ENCODE data around the gene SPTY2D1. TPM values are rescaled to one million over a fixed set of nuclear protein-coding genes. Genes with fewer than 3 reads are reported as not detected.

The SPTY2D1 gene
- total RNA-seq, 6 experiments from 2014 or later = 25.9 to 29.8 (median 28.1) TPM

DNA sequence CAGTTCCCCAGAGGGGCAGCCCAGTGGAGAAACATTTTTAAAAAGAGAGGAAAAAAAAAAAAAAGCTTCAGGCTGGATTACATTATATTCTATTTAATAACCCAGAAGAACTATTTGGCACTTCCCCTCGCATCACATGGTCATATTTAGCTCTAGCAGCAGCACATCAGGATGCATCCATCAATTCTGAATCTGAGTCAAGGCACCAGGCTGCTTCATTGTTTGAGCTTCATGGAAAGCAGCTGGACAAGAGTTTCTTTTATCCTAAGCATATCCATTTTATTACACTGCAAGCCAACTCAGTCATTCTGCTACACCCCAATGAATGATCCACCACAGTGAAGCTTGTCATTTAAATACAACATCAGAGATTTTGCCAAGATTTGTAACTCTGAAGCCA is 10.0 kb downstream of the SPTY2D1 start:
- Mint-ChIP-seq H3K9me3 (no peaks in the 10 kb centered on the region), H3K36me3 (ENCODE audit: low read depth) (peaks cover 4% of the 10 kb centered on the region; the same call in 1 of the 2 replicates), H3K4me1 (ENCODE audit: low read depth) (peaks cover 1% of the 10 kb centered on the region), H3K4me3 (no peak overlapping the region), H3K27ac (no peak overlapping the region), H3K27me3 (ENCODE audit: insufficient read depth) (no peaks in the 10 kb centered on the region)
- no peak for DNase-seq
- no peak for TF ChIP-seq CTCF (IDR thresholded peaks at IDR 0.05)

GRCh38 chr11:18623707-18624106 is 10.4 kb downstream of the SPTY2D1 start:
- DNase-seq = no peak
- Mint-ChIP-seq H3K4me3 (no peak overlapping the region), H3K27ac (no peak overlapping the region), H3K36me3 (ENCODE audit: low read depth) (peaks cover 4% of the 10 kb centered on the region; the same call in 1 of the 2 replicates), H3K4me1 (ENCODE audit: low read depth) (peaks cover 6% of the 10 kb centered on the region), H3K9me3 (no peaks in the 10 kb centered on the region), H3K27me3 (ENCODE audit: insufficient read depth) (no peaks in the 10 kb centered on the region)
- no peak for TF ChIP-seq CTCF (IDR thresholded peaks at IDR 0.05)

DNA sequence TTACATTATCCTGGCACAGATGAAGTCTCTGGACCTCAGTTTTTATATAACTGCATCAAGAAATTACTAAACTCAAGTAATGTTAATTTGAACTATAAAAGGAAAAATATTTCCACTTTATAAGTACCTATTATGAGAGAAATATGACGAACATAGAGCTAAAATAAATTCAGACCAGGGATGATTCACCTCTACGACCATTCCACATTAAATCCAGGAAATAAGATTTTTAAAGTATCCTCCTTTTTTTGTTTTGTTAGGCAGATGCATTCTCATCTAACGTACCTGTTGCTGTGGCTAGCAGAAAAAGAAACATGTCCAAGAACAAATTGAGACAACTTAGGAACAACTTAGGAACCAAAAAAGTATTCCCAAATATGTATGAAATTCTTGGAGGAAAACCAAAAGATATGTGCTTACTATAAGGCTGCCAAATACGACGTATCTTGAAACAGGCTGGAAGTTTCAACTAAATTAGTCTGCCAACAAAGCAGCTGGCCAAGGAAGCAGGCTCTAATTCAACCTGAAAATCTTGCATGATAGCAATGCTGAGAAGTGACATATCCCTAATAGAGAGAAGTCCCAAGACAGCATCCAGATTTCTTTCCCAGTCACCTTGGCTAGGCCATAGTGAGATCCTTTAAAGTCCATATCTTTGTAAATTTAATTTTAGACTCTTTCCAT is 15.7 kb downstream of the SPTY2D1 start:
- DNase-seq = no peak
- peak overlapping the region; percentile 75 for H3K27ac Mint-ChIP-seq
- H3K27me3 Mint-ChIP-seq (ENCODE audit: insufficient read depth) = no peaks in the 10 kb centered on the region
- peak overlapping the region; percentile 13; the same call in 1 of the 2 replicates for H3K4me3 Mint-ChIP-seq
- TF ChIP-seq CTCF (IDR thresholded peaks at IDR 0.05) = no peak
- peaks cover 22% of the 10 kb centered on the region for H3K36me3 Mint-ChIP-seq (ENCODE audit: low read depth)
- H3K9me3 Mint-ChIP-seq = no peaks in the 10 kb centered on the region
- H3K4me1 Mint-ChIP-seq (ENCODE audit: low read depth) = peaks cover 42% of the 10 kb centered on the region

DNA sequence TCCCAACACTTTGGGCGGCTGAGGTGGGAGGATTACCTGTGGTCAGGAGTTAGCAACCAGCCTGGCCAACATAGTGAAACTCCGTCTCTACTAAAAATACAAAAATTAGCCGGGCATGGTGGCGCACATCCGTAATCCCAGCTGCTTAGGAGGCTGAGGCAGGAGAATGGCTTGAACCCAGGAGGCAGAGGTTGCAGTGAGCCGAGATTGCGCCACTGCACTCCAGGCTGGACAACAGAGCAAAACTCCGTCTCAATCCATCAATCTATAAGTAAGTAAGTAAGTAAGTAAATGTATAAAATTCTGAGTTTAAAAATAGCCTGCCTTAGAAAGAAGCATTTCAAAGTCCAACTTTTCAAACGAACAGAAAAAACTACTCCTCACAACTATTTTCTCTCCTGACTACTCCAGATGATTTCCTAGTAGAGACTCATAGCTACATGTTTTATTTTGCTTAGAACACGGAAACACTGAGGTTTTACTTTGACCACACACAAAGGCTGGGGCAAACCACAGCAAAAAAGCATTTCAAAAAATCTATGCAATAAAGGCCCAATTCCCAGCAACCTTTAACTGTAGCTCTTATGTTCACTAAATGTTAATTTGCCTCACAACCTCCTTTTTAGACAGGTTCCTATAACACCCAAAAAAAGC is 16.3 kb downstream of the SPTY2D1 start:
- H3K36me3 Mint-ChIP-seq (ENCODE audit: low read depth) = peaks cover 27% of the 10 kb centered on the region
- DNase-seq = no peak
- no peaks in the 10 kb centered on the region for H3K9me3 Mint-ChIP-seq
- H3K4me1 Mint-ChIP-seq (ENCODE audit: low read depth) = peaks cover 46% of the 10 kb centered on the region
- no peaks in the 10 kb centered on the region for H3K27me3 Mint-ChIP-seq (ENCODE audit: insufficient read depth)
- peak overlapping the region; percentile 13; the same call in 1 of the 2 replicates for H3K4me3 Mint-ChIP-seq
- peak overlapping the region; percentile 75 for H3K27ac Mint-ChIP-seq
- TF ChIP-seq CTCF (IDR thresholded peaks at IDR 0.05) = no peak

DNA sequence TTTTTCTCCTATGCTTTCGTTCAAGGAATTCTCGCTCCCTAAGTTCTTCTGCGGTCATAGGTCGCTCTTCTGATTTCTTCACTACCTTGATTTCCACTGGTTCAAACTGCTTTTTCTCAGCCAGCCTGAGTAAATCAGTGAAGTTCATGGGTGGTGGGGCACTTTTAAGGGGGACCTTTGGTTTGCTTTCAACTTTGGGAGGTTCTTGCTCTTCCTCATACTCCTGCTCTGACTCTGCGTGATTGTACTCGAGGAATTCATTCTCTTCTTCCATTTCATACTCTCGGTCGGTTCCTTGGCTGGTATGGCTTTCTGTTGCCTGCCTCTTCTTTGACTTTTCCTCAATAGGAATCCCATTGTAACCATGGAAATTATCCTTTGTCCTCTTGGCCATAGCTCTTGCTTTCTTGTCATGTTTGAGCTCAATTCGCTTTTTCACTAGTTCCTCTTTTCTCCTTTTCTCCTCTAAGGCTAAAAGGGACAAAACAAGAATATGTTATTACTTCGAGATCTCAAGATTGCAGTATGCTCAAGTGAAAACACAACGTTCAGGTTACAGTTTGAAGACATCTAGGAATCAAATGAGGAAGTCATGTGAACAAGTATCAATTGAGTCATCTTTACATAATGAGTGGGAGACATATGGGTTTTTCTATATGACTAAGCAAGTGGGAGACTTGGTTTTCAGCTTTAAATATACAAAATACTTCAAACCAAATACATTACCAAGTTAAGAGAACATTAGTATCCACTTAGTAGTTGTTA is 18.3 kb downstream of the SPTY2D1 start:
- TF ChIP-seq CTCF (IDR thresholded peaks at IDR 0.05) = no peak

More for the DNA sequence above, 18.3 kb downstream of the SPTY2D1 start:
- no peak for DNase-seq
- no peaks in the 10 kb centered on the region for H3K27me3 Mint-ChIP-seq (ENCODE audit: insufficient read depth)
- H3K27ac Mint-ChIP-seq = peak overlapping the region; percentile 67
- H3K4me3 Mint-ChIP-seq = no peak overlapping the region
- peaks cover 53% of the 10 kb centered on the region for H3K4me1 Mint-ChIP-seq (ENCODE audit: low read depth)
- H3K36me3 Mint-ChIP-seq (ENCODE audit: low read depth) = peaks cover 32% of the 10 kb centered on the region
- H3K9me3 Mint-ChIP-seq = no peaks in the 10 kb centered on the region
